HG03432 (cell line): ENCODE results near the gene NSUN6.

Experiments used
- ATAC-seq: cut with Tn5 transposase; IDR thresholded peaks from one replicate; pipeline ENCODE4 v1.9.1; 2021; ENCODE audit warnings: mild to moderate bottlenecking, moderate library complexity; ENCODE audit not compliant: unreplicated experiment

Gene NSUN6

DNA sequence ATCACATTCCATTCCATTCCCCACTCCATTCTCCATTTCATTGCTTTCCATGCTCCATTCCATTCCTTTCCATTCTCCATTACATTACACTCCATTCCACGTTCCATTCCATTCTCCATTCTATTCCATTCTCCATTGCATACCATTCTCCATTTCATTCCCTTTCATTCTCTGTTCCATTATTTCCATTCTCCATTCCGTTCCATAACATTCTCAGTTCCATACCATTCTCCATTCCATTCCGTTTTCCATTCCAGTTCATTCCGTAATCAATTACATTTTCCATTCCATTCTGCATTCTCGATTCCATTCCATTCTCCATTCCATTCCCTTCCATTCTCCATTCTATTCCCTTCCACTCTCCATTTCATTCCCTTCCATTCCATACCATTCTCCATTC, 86.4 kb downstream of the NSUN6 start:
- ATAC-seq = no peak

GRCh38 chr10:18563003-18563726, 88.2 kb downstream of the NSUN6 start:
- ATAC-seq = no peak

- no peak for ATAC-seq
These were observed 89.4 kb downstream of the NSUN6 start for GRCh38 chr10:18561861-18562551.

GRCh38 chr10:18557960-18558359, 93.4 kb downstream of the NSUN6 start:
- ATAC-seq = no peak

DNA sequence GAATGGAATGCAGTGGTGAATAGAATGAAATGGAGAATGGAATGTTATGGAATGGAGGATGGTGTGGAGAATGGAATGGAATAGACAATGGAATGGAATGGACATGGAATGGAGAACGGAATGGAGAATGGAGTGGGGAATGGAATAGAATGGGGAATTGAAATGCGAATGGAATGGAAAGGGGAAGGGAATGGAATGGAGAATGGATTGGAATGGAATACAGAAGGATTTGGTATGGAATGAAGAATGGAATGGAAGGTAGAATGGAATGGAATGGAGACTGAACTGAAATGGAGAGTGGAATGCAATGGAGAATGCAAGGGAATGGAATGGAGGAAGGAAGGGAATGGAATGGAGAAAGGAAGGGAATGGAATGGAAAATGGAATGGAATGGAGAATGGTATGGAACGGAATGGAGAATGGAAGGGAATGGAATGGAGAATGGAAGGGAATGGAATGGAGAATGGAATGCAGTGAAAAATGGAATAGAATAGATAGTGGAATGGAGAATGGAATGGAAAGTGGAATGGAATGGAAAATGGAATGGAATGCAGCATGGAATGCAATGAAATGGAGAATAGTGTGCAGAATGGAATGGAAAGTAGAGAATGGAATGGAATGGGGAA, 94.8 kb downstream of the NSUN6 start:
- no peak for ATAC-seq

GRCh38 chr10:18554479-18554878, 96.9 kb downstream of the NSUN6 start:
- ATAC-seq = no peak

DNA sequence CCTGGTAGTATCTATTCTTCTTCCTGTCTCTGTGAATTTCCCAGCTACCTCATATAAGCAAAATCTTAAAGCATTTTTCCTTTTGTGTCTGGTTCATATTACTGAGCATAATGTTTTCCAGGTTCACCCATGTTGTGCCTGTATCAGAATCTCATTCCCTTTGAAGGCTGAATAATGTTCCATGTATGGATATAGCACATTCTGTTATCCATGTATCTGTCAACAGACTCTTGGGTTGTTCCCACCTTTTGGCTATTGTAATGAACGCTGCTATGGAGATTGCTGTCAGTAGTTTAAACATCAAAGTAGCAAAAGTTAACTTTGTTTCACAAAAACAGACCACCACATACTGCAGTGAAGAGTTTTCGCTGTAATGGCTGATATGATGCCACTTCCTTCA, 99.9 kb downstream of the NSUN6 start:
- ATAC-seq = no peak

DNA sequence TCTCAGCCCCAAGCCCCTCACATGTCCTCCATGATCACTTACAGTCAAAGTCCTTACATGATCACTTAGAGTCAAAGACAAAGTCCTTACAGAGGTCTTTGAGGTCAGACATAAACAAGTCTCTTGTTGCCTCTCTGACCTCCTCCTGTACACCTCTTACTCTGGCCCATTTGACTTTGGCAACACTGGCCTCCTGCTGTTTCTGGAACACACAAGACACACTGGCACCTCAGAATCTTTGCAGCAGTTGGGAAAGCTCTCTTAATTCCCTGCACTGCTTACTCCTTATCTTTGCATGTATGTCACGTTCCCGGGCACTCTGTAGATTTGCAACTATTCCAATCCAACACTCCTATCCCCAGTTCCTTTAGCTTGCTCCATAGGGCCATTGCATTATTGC, 102.3 kb downstream of the NSUN6 start:
- ATAC-seq = no peak

- ATAC-seq = no peak
These were observed 105.6 kb downstream of the NSUN6 start for GRCh38 chr10:18545621-18546305.

DNA sequence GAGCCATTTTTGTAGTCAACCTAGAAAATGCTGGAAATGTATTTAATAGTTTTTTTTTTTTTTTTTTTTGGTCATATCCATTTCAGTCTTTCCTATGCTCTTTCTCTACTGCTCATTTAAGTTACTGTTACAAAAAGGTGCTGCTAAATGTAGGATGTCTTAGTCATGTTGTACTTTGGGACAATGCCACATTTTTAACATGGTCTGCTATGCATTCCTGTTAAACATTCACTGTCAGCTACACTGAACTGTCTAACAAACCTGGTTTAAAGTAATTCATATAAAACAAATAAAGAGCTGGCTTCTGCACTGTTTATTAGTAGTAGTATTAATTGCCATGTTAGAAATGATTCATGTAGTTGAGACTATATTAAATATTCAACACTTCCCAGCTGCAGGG, 108.6 kb downstream of the NSUN6 start:
- no peak for ATAC-seq

DNA sequence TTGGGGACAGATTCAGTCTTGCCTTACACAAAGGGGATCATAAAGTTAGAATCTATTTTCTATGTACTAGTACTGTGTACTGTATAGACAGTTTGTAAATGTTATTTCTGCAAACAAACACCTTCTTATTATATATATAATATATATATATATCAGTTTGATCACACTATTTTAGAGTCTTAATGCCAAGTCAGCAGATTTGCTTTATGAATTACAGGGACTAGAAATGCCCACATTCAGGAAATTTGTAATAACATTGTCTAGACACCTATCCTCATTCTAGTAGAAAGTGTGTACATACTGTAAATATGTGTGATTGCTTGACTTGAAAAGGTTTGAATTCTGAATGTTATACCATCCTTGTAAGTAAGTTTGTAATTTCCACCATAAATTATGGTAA, 111.2 kb downstream of the NSUN6 start:
- ATAC-seq = no peak

DNA sequence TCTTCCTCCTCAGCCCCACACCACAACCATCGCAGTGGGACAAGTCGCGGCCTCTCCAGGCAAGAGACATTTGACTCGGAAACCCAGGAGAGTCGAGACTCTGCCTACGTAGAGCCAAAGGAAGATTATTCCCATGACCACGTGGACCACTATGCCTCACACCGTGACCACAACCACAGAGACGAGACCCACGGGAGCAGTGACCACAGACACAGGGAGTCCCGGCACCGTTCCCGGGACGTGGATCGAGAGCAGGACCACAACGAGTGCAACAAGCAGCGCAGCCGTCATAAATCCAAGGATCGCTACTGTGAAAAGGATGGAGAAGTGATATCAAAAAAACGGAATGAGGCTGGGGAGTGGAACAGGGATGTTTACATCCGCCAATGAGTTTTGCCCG, 112.1 kb downstream of the NSUN6 start:
- ATAC-seq = no peak

DNA sequence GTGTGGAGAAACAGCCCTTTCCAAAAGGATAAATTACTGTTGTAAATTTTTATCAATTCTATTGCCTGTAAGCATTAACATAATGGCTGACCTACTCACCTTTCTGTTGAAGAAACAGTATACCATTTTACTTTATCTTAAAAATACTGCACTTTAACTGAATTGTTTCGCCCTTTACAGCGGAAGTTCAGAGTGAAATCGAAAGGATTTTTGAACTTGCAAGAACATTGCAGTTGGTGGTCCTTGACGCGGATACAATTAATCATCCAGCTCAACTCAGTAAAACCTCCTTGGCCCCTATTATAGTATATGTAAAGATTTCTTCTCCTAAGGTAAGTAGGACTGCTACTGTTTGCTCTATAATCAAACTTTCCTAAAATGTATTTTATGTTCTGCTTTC, 117.5 kb downstream of the NSUN6 start:
- no peak for ATAC-seq

GRCh38 chr10:18532881-18533535, 118.4 kb downstream of the NSUN6 start:
- no peak for ATAC-seq

GRCh38 chr10:18528292-18528691, 123.1 kb downstream of the NSUN6 start:
- no peak for ATAC-seq

DNA sequence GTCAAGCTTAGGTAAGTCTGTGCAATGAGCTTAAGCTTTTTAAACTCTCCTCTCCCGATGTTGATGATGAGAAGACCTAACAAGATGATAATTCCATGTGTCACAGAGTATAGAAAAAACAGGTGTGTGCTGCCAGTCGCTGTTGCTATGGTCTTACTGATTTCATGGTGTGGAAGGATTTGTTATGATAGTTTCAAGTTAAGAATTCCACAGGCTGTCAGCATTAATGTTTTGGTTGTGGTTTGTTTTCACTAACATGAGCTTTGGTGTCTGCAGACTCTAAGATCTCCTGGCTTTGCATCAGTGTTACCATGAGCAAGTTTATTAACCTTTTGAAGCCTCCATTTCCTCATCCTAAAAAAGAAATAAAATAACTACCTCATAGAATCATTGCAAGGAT, 123.7 kb downstream of the NSUN6 start:
- ATAC-seq = no peak

DNA sequence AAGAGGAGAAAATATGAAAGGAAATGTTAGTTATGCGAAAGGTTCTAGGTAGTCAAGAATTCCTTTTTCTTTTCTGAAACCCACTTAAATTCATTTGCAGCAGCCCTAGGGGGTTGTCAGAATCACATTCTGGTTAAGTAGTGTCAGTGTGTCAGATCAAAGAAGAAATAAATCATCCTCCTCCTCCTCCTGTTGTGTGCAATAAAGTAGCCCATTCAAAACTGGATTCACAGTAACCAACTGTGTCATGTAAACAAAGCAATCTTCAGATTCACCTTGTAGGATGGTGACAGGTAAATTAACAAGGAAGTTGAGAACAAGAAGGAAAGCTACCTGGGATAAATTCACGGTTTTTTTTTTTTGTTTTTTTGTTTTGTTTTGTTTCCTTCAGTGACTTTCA, 127.5 kb downstream of the NSUN6 start:
- ATAC-seq = no peak

GRCh38 chr10:18523025-18523424, 128.4 kb downstream of the NSUN6 start:
- ATAC-seq = no peak

- ATAC-seq = no peak
These were observed 134.5 kb downstream of the NSUN6 start for GRCh38 chr10:18516851-18517250.

- ATAC-seq = no peak
These were observed 136.8 kb downstream of the NSUN6 start for GRCh38 chr10:18514537-18514936.

- ATAC-seq = no peak
These were observed 142.8 kb downstream of the NSUN6 start for GRCh38 chr10:18508587-18508986.
